PFSK-1 (cell line): ENCODE data around the gene PREP.

ENCODE experiments used
- POLR2AphosphoS5 ChIP-seq: IDR thresholded peaks from 2 replicates; pipeline ENCODE4 v1.6.1; 2012; ENCODE audit warnings: low read depth, mild to moderate bottlenecking, control low read depth, low read length, moderate library complexity
- TAF1 ChIP-seq: IDR thresholded peaks from 2 replicates; pipeline ENCODE4 v1.6.1; 2012; ENCODE audit warnings: low read length, control low read depth, borderline replicate concordance; ENCODE audit not compliant: insufficient read depth

DNA sequence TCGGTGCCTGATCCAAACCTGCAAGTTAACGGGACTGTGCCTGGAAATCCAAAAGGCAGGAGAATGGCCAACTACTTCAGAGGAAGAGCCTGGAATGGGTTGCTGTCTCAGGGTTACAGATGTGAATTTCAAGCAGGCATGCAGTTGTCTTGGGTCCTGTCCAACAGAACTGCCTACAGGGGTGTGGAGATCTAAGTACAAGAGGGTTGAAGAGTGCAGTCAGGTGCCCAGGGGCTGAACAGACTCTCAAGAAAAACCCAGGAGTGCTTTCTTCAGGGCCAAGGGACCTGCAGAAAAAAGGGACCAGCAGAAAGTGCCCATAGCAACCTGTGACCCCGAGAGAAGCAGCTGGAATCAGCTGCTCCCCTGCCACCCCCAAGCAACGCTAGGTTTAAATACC, 71.0 kb downstream of the PREP start:
- no peak for TF ChIP-seq TAF1
- TF ChIP-seq POLR2AphosphoS5 = no peak
